Erythroblast (primary cell): ENCODE measurements around the gene C2CD2.

ENCODE experiments used
- GATA1 ChIP-seq: IDR thresholded peaks from 2 replicates; pipeline ENCODE4 v1.6.1; 2011; ENCODE audit warnings: low read depth, mild to moderate bottlenecking, control low read depth, low read length, moderate library complexity
- POLR2A ChIP-seq: IDR thresholded peaks from 2 replicates; pipeline ENCODE4 v1.6.1; 2011; ENCODE audit warnings: mild to moderate bottlenecking, low read length

GRCh38 chr21:41956926-41957729 is 3.3 kb upstream of the C2CD2 start:
- TF ChIP-seq POLR2A (no peak), GATA1 (peak; percentile 74)
